Endodermal cell (in vitro differentiated cells): ENCODE data around the gene ROBO4. TPM values are rescaled to one million over a fixed set of nuclear protein-coding genes. Genes with fewer than 3 reads are reported as not detected.

Experiments used
- DNase-seq: peaks from one replicate; pipeline ENCODE4 v3.0.0-alpha.2; 2017
- H3K27ac ChIP-seq: 2 replicates; pipeline ENCODE4 v1.5.1; 2013; ENCODE audit warnings: mild to moderate bottlenecking, low read depth, low read length, moderate library complexity
- H3K27me3 ChIP-seq: 2 replicates; pipeline ENCODE4 v1.6.1; 2013; ENCODE audit warnings: mild to moderate bottlenecking, low read length, moderate library complexity; ENCODE audit not compliant: insufficient read depth, control insufficient read depth, poor library complexity, severe bottlenecking
- H3K36me3 ChIP-seq: 2 replicates; pipeline ENCODE4 v1.7.0; 2013; ENCODE audit warnings: mild to moderate bottlenecking, low read length, moderate library complexity; ENCODE audit not compliant: control insufficient read depth, insufficient read depth
- H3K4me1 ChIP-seq: one replicate; pipeline ENCODE4 v1.7.0; 2013; ENCODE audit warnings: low read length; ENCODE audit not compliant: control insufficient read depth, insufficient read depth
- H3K4me3 ChIP-seq: 2 replicates; pipeline ENCODE4 v1.5.1; 2013; ENCODE audit warnings: mild to moderate bottlenecking, low read length, moderate library complexity
- H3K9ac ChIP-seq: 2 replicates; pipeline ENCODE4 v1.6.1; 2013; ENCODE audit warnings: mild to moderate bottlenecking, low read length, moderate library complexity; ENCODE audit not compliant: poor library complexity, severe bottlenecking; ENCODE audit errors: extremely low read depth
- H3K9me3 ChIP-seq: 2 replicates; pipeline ENCODE4 v1.6.1; 2013; ENCODE audit warnings: mild to moderate bottlenecking, low read length, moderate library complexity; ENCODE audit not compliant: control insufficient read depth
- H3K27ac Mint-ChIP-seq: 2 replicates; pipeline ENCODE4 v1.8.0; 2020; ENCODE audit warnings: mixed read lengths
- H3K27me3 Mint-ChIP-seq: 2 replicates; pipeline ENCODE4 v1.8.0; 2021; ENCODE audit warnings: mild to moderate bottlenecking, mixed read lengths; ENCODE audit not compliant: insufficient read depth
- H3K36me3 Mint-ChIP-seq: 2 replicates; pipeline ENCODE4 v1.8.0; 2020; ENCODE audit warnings: low read depth, mixed read lengths
- H3K4me1 Mint-ChIP-seq: 2 replicates; pipeline ENCODE4 v1.8.0; 2020; ENCODE audit warnings: mixed read lengths
- H3K4me3 Mint-ChIP-seq: 2 replicates; pipeline ENCODE4 v1.8.0; 2020; ENCODE audit warnings: mild to moderate bottlenecking, moderate library complexity, mixed read lengths
- H3K9me3 Mint-ChIP-seq: 2 replicates; pipeline ENCODE4 v1.8.0; 2020; ENCODE audit warnings: mild to moderate bottlenecking, mixed read lengths
- CTCF ChIP-seq: fragments of 200-600 bp; sonication (generic); conservative IDR thresholded peaks from 2 replicates; pipeline ENCODE4 v1.5.0; 2021; ENCODE audit warnings: antibody characterized with exemption, mild to moderate bottlenecking
- WGBS, 2 experiments: methylation state at CpG; one replicate each; pipeline versions ENCODE4 v1.1.5 to v1.1.7; 2013; ENCODE audit warnings: missing lambda C conversion rate in 2 of 2, mixed read lengths in 1 of 2; ENCODE audit not compliant: insufficient coverage in 1 of 2, insufficient read length in 1 of 2; 5-methylcytosine and 5-hydroxymethylcytosine counted together
- total RNA-seq, 2 donors: library from RNA; stranded (reverse); fragmentation: NEBNext Ultra II Directional in 1 of 2; extraction: Animal tissue kit (Norgen Biotek cat#: 25700) in 1 of 2; gene quantifications; 2 replicates in 1 of 2; 3 replicates in 1 of 2; pipeline ENCODE4 v1.2.1, GENCODE V29; 2021

The ROBO4 gene
- total RNA-seq, 2 donors from 2014 or later: 0.59 TPM; not detected in 1

DNA sequence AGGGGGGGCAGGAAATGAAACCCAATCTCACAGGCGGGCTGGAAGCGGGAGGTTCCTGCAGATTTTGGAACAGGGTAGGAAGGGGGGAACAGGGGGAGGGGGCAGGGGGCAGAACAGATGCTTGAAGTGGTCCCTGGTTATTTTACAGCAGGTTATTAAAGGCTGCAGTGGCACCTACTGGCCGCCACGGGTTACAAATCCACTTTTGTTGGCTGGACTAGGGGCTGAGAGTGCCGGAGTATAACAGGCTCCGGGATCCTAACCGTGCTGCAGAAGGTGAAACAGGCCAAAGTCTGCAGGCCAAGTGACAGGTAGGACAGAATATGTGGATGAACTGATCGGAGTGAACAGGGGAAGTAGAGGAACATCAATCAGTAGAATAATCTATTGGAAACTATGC is 30.0 kb downstream of the ROBO4 start:
- no peaks in the 10 kb centered on the region for H3K36me3 Mint-ChIP-seq
- peaks cover 100% of the 10 kb centered on the region for H3K27me3 Mint-ChIP-seq
- H3K27ac Mint-ChIP-seq: no peak overlapping the region
- DNase-seq: peak; percentile 79
- TF ChIP-seq CTCF: peak; percentile 69
- H3K27ac ChIP-seq: no peak overlapping the region
- H3K36me3 ChIP-seq: no peaks in the 10 kb centered on the region
- no peak overlapping the region for H3K9ac ChIP-seq
- peaks cover 100% of the 10 kb centered on the region for H3K27me3 ChIP-seq
- H3K9me3 ChIP-seq: no peaks in the 10 kb centered on the region
- H3K9me3 Mint-ChIP-seq: no peaks in the 10 kb centered on the region
- H3K4me3 ChIP-seq: no peak overlapping the region
- H3K4me1 Mint-ChIP-seq: peaks cover 14% of the 10 kb centered on the region
- H3K4me3 Mint-ChIP-seq: no peak overlapping the region
- WGBS, 2 experiments: 11 to 14% methylated on average over 7 to 8 of the region's 8 CpGs
- peaks cover 8% of the 10 kb centered on the region for H3K4me1 ChIP-seq

- 3% methylated on average over 29 to 62 of the region's 62 CpGs for WGBS, 2 experiments
- H3K27ac ChIP-seq: no peak overlapping the region
- peak; percentile 95 for TF ChIP-seq CTCF
Observed at GRCh38 chr11:124865902-124866851, 31.5 kb downstream of the ROBO4 start.

DNA sequence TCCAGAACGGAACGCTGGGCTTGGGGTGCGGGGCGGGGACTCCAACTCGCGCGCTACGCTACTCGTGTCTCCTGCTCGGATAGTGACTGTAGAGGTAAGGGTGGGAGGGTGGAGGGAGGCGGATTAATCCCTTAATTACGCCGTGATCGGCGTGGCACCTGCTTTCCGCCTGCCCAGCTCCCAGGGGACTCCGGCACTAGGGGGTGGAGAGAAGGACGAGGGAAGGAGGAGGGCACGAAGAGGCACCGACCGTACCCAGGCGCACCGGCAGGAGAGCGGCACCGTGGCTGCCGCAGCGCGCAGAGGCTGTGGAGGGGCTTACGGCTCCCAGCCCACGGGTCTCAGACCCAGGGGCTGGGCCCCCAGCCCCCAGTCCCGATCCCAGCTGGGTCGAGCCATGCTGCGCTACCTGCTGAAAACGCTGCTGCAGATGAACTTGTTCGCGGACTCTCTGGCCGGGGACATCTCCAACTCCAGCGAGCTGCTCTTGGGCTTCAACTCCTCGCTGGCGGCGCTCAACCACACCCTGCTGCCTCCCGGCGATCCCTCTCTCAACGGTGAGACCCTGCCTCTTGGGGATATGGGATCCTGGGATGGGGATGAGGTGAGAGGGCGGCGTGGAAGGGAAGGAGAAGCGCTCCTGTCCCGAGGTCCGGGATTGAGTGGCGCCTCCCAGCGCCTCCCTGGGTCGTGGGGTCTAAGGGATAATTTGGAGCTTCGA is 32.3 kb downstream of the ROBO4 start, which contains the start of gene ROBO3:
ROBO3 (plus strand) TSS at position 252 of the 721 bp plus-strand sequence; CDS start at position 398, 146 bp downstream.
- Mint-ChIP-seq H3K36me3 (no peaks in the 10 kb centered on the region), H3K9me3 (no peaks in the 10 kb centered on the region), H3K27me3 (peaks cover 100% of the 10 kb centered on the region), H3K4me3 (peak within 1 kb of the TSS; percentile 38), H3K27ac (no peak within 1 kb of the TSS), H3K4me1 (peaks cover 32% of the 10 kb centered on the region)
- Histone ChIP-seq H3K27me3 (peaks cover 100% of the 10 kb centered on the region), H3K4me1 (peaks cover 8% of the 10 kb centered on the region), H3K4me3 (peak within 1 kb of the TSS; percentile 73), H3K9me3 (no peaks in the 10 kb centered on the region), H3K9ac (no peak within 1 kb of the TSS), H3K36me3 (no peaks in the 10 kb centered on the region), H3K27ac (no peak within 1 kb of the TSS)
- WGBS, 2 experiments: 3 to 4% methylated on average over 25 to 49 of the region's 53 CpGs
- DNase-seq: peak; percentile 68
- TF ChIP-seq CTCF: no peak

More at GRCh38 chr11:124865902-124866851, 31.5 kb downstream of the ROBO4 start:
- Histone ChIP-seq H3K9me3 (no peaks in the 10 kb centered on the region), H3K27me3 (peaks cover 100% of the 10 kb centered on the region), H3K9ac (no peak overlapping the region), H3K36me3 (no peaks in the 10 kb centered on the region), H3K4me3 (peak overlapping the region; percentile 73), H3K4me1 (peaks cover 8% of the 10 kb centered on the region)
- no peak overlapping the region for H3K27ac Mint-ChIP-seq
- peak; percentile 88 for DNase-seq
- no peaks in the 10 kb centered on the region for H3K36me3 Mint-ChIP-seq
- no peaks in the 10 kb centered on the region for H3K9me3 Mint-ChIP-seq
- H3K4me3 Mint-ChIP-seq: peak overlapping the region; percentile 38
- peaks cover 100% of the 10 kb centered on the region for H3K27me3 Mint-ChIP-seq
- peaks cover 25% of the 10 kb centered on the region for H3K4me1 Mint-ChIP-seq
